Smooth muscle cell (in vitro differentiated cells): ENCODE results near the gene TATDN2. TPM values are rescaled to one million over a fixed set of nuclear protein-coding genes. Genes with fewer than 3 reads are reported as not detected.

Source experiments
- DNase-seq: peaks from one replicate; lab custom pipeline; 2025; ENCODE audit not compliant: unreplicated experiment; lab: John Stamatoyannopoulos, UW
- H2AFZ ChIP-seq: fragments of 200-600 bp; sonication (generic); 2 replicates; pipeline ENCODE4 v1.6.0; 2016; ENCODE audit warnings: antibody characterized with exemption, low read depth, mild to moderate bottlenecking
- H3F3A ChIP-seq: fragments of 200-600 bp; sonication (generic); 2 replicates; pipeline ENCODE4 v1.6.0; 2017; ENCODE audit warnings: antibody characterized with exemption, low read depth
- H3K27ac ChIP-seq: fragments of 200-600 bp; sonication (generic); 2 replicates; pipeline ENCODE4 v1.5.1; 2016; ENCODE audit warnings: low read depth, mild to moderate bottlenecking
- H3K27me3 ChIP-seq: fragments of 200-600 bp; sonication (generic); 2 replicates; pipeline ENCODE4 v1.6.1; 2016; ENCODE audit warnings: low read depth, mild to moderate bottlenecking
- H3K36me3 ChIP-seq: fragments of 200-600 bp; sonication (generic); 2 replicates; pipeline ENCODE4 v1.5.1; 2016; ENCODE audit warnings: low read depth
- H3K4me1 ChIP-seq: fragments of 200-600 bp; sonication (generic); 2 replicates; pipeline ENCODE4 v1.5.1; 2016; ENCODE audit warnings: low read depth
- H3K4me2 ChIP-seq: fragments of 200-600 bp; sonication (generic); 2 replicates; pipeline ENCODE4 v1.6.0; 2016; ENCODE audit warnings: mild to moderate bottlenecking
- H3K4me3 ChIP-seq: fragments of 200-600 bp; sonication (generic); 2 replicates; pipeline ENCODE4 v1.5.1; 2016; ENCODE audit warnings: mild to moderate bottlenecking
- H3K79me2 ChIP-seq: fragments of 200-600 bp; sonication (generic); 2 replicates; pipeline ENCODE4 v1.6.0; 2016; ENCODE audit warnings: low read depth, mild to moderate bottlenecking
- H3K9ac ChIP-seq: fragments of 200-600 bp; sonication (generic); 2 replicates; pipeline ENCODE4 v1.6.0; 2016; ENCODE audit warnings: low read depth
- H3K9me3 ChIP-seq: fragments of 200-600 bp; sonication (generic); replicated peaks from 2 replicates; pipeline ENCODE4 v1.5.1; 2016; ENCODE audit warnings: low read depth
- H4K20me1 ChIP-seq: fragments of 200-600 bp; sonication (generic); 2 replicates; pipeline ENCODE4 v1.6.0; 2016; ENCODE audit warnings: low read depth
- CTCF ChIP-seq: fragments of 200-600 bp; sonication (generic); IDR thresholded peaks from 2 replicates; pipeline ENCODE4 v1.5.1; 2017; ENCODE audit warnings: borderline replicate concordance, mild to moderate bottlenecking, antibody characterized with exemption; ENCODE audit not compliant: insufficient read depth, poor library complexity, severe bottlenecking
- WGBS: methylation state at CpG from one replicate; pipeline ENCODE4 v1.1.7; 2016; ENCODE audit warnings: low lambda C conversion rate; 5-methylcytosine and 5-hydroxymethylcytosine counted together
- polyA plus RNA-seq: library from polyadenylated mRNA; unstranded; fragments of >200 nt; fragmentation: Nextera tagmentation; extraction: Ambion mirVana; gene quantifications from 2 replicates; pipeline ENCODE4 v1.2.1, GENCODE V29; 2016
- total RNA-seq: library from RNA; depleted of rRNA; stranded (reverse); fragments of >200 nt; gene quantifications from 2 replicates; pipeline ENCODE4 v1.2.3, GENCODE V29; 2014

TATDN2 gene
- total and polyA plus RNA-seq, 2 experiments from 2014 or later, result 3.3 to 23.6 TPM

GRCh38 chr3:10283638-10284037 lies 35.4 kb downstream of the TATDN2 start:
- Histone ChIP-seq H3K27me3 (no peaks in the 10 kb centered on the region), H3K27ac (no peak overlapping the region), H3K79me2 (no peaks in the 10 kb centered on the region), H3F3A (no peaks in the 10 kb centered on the region), H3K4me1 (peaks cover 16% of the 10 kb centered on the region), H3K4me3 (no peak overlapping the region), H2AFZ (no peak overlapping the region), H3K4me2 (no peak overlapping the region), H3K9me3 (no peaks in the 10 kb centered on the region), H4K20me1 (peaks cover 7% of the 10 kb centered on the region), H3K9ac (no peak overlapping the region), H3K36me3 (peaks cover 3% of the 10 kb centered on the region)
- no peak for DNase-seq
- no peak for TF ChIP-seq CTCF
- WGBS, result 92% methylated on average over 5 of the region's 5 CpGs

GRCh38 chr3:10284496-10284895 lies 36.2 kb downstream of the TATDN2 start:
- Histone ChIP-seq H3K4me2 (no peak overlapping the region), H3K27ac (no peak overlapping the region), H3K9ac (no peak overlapping the region), H3K4me1 (peaks cover 16% of the 10 kb centered on the region), H3K9me3 (no peaks in the 10 kb centered on the region), H3K4me3 (no peak overlapping the region), H3F3A (no peaks in the 10 kb centered on the region), H3K79me2 (no peaks in the 10 kb centered on the region), H4K20me1 (peaks cover 3% of the 10 kb centered on the region), H3K27me3 (no peaks in the 10 kb centered on the region), H3K36me3 (no peaks in the 10 kb centered on the region), H2AFZ (no peak overlapping the region)
- TF ChIP-seq CTCF, result no peak
- DNase-seq, result no peak
- 94% methylated on average over 9 of the region's 9 CpGs for WGBS

- no peak overlapping the region for H3K4me3 ChIP-seq
- H3K27ac ChIP-seq, result no peak overlapping the region
- H2AFZ ChIP-seq, result no peak overlapping the region
- no peak overlapping the region for H3K9ac ChIP-seq
- no peak overlapping the region for H3K4me2 ChIP-seq
- no peaks in the 10 kb centered on the region for H3K79me2 ChIP-seq
- H3F3A ChIP-seq, result no peaks in the 10 kb centered on the region
- H3K4me1 ChIP-seq, result peaks cover 16% of the 10 kb centered on the region
- H3K36me3 ChIP-seq, result no peaks in the 10 kb centered on the region
- no peaks in the 10 kb centered on the region for H3K9me3 ChIP-seq
- no peak for DNase-seq
- 79% methylated on average over 12 of the region's 12 CpGs for WGBS
- TF ChIP-seq CTCF, result no peak
- no peaks in the 10 kb centered on the region for H3K27me3 ChIP-seq
- peaks cover 3% of the 10 kb centered on the region for H4K20me1 ChIP-seq
These were observed 37.2 kb downstream of the TATDN2 start for GRCh38 chr3:10285272-10286132.

- Histone ChIP-seq H2AFZ (no peak overlapping the region), H3K36me3 (no peaks in the 10 kb centered on the region), H3F3A (no peaks in the 10 kb centered on the region), H3K27ac (no peak overlapping the region), H4K20me1 (peaks cover 3% of the 10 kb centered on the region), H3K27me3 (no peaks in the 10 kb centered on the region), H3K4me2 (no peak overlapping the region), H3K4me1 (peaks cover 16% of the 10 kb centered on the region), H3K9me3 (no peaks in the 10 kb centered on the region), H3K9ac (no peak overlapping the region), H3K79me2 (no peaks in the 10 kb centered on the region), H3K4me3 (no peak overlapping the region)
- no peak for TF ChIP-seq CTCF
- DNase-seq, result no peak
- WGBS, result 96% methylated on average over 5 of the region's 5 CpGs
These were observed 37.9 kb downstream of the TATDN2 start for GRCh38 chr3:10286133-10286524.
